Measurements from ENCODE around the gene MRPS9.

- TF ChIP-seq JUN (IDR thresholded peaks at IDR 0.05; ENCODE audit: borderline replicate concordance, insufficient read depth, insufficient read length, low read depth) (no peak), CTCF (IDR thresholded peaks at IDR 0.05; ENCODE audit: extremely low read depth in 1 of 2, insufficient read depth in 1 of 2, low read depth in 1 of 2, low read length in 2 of 2) (no peak), POLR2A (IDR thresholded peaks at IDR 0.05; ENCODE audit: low read depth, low read length) (no peak), EZH2 (IDR thresholded peaks at IDR 0.05; ENCODE audit: borderline replicate concordance, low read depth, low read length, severe bottlenecking) (no peak), MAX (IDR thresholded peaks at IDR 0.05; ENCODE audit: insufficient read depth, insufficient read length) (no peak), POLR2AphosphoS5 (IDR thresholded peaks at IDR 0.05; ENCODE audit: insufficient read depth, low read depth, low read length) (no peak), FOS (IDR thresholded peaks at IDR 0.05; ENCODE audit: borderline replicate concordance, insufficient read depth, low read length) (no peak)
These were observed 32.4 kb downstream of the MRPS9 start for GRCh38 chr2:105070010-105070865.

Data from endothelial cell of umbilical vein (primary cell).